K562 (cell line): ENCODE data around the gene TMEM135. TPM values are rescaled to one million over a fixed set of nuclear protein-coding genes. Genes with fewer than 3 reads are reported as not detected.
A peak's percentile ranks its signal among the peaks of the same experiment; 100 is the strongest.

Experiments used
- CEBPB ChIP-seq: fragments of 450-650 bp; IDR thresholded peaks from 2 replicates; pipeline ENCODE4 v1.6.1; 2016; ENCODE audit warnings: missing genetic modification characterization, missing compliant biosample characterization
- CEBPG ChIP-seq, 3 experiments: fragments of 200-800 bp in 1 of 3; sonication (Bioruptor generic) in 1 of 3; sonication (generic) in 1 of 3; formaldehyde crosslinking in 1 of 3; IDR thresholded peaks in 2 of 3; conservative IDR thresholded peaks in 1 of 3; 2 replicates each; pipeline versions ENCODE4 v1.6.1 to v1.8.0; 2016 to 2022; ENCODE audit warnings: missing compliant biosample characterization in 2 of 3, missing genetic modification characterization in 2 of 3, mild to moderate bottlenecking in 1 of 3, missing genetic modification reagents in 1 of 3
- FOXM1 ChIP-seq, 2 experiments: fragments of 450-650 bp in 1 of 2; sonication (generic) in 1 of 2; formaldehyde crosslinking in 1 of 2; IDR thresholded peaks; 2 replicates each; pipeline versions ENCODE4 v1.6.1 to v1.9.0; 2017 to 2022; ENCODE audit warnings: low read depth in 2 of 2, mild to moderate bottlenecking in 2 of 2, missing genetic modification reagents in 1 of 2, moderate library complexity in 1 of 2
- HINFP ChIP-seq: fragments of 450-650 bp; conservative IDR thresholded peaks from 2 replicates; pipeline ENCODE4 v1.6.1; 2016; ENCODE audit warnings: missing genetic modification characterization, low read depth, mild to moderate bottlenecking, control low read depth, missing compliant biosample characterization
- KLF13 ChIP-seq: fragments of 450-650 bp; IDR thresholded peaks from 2 replicates; pipeline ENCODE4 v1.6.1; 2016; ENCODE audit warnings: missing genetic modification characterization, low read depth, mild to moderate bottlenecking, missing compliant biosample characterization, moderate library complexity, borderline replicate concordance
- RAD51 ChIP-seq: fragments of 450-650 bp; IDR thresholded peaks from 2 replicates; pipeline ENCODE4 v1.7.1; 2016; ENCODE audit warnings: low read depth, mild to moderate bottlenecking, borderline replicate concordance
- REST ChIP-seq, 2 experiments: fragments of 450-650 bp; formaldehyde crosslinking in 1 of 2; IDR thresholded peaks; 2 replicates each; pipeline versions ENCODE4 v1.4.0 to v1.6.1; 2014 to 2020; ENCODE audit warnings: mild to moderate bottlenecking in 2 of 2, borderline replicate concordance in 1 of 2, low read depth in 1 of 2
- SMC3 ChIP-seq: conservative IDR thresholded peaks from 2 replicates; pipeline ENCODE4 v1.6.1; 2011; ENCODE audit warnings: low read depth, low read length, improper control_type of control experiment; ENCODE audit not compliant: insufficient read depth
- polyA plus RNA-seq, 8 experiments: library from polyadenylated mRNA; depleted of rRNA in 4 of 8; stranded (reverse) in 5 of 8; unstranded in 3 of 8; fragments of >200 nt; fragmentation: Nextera tagmentation in 2 of 8; fragmentation: Illumina TruSeq in 1 of 8; extraction: Ambion mirVana in 2 of 8; extraction: Trizol in 1 of 8; gene quantifications; 2 replicates each; pipeline versions ENCODE4 v1.2.1 to v1.2.3, GENCODE V29; 2011 to 2014; ENCODE audit warnings: inconsistent platforms in 1 of 8, missing spikeins in 1 of 8
- total RNA-seq, 7 experiments: library from RNA; depleted of rRNA in 6 of 7; stranded (reverse); fragments of >200 nt in 6 of 7; fragmentation: Illumina TruSeq in 2 of 7; extraction: Trizol in 2 of 7; gene quantifications; 2 replicates each; pipeline versions ENCODE4 v1.2.1 to v1.2.3, GENCODE V29; 2011 to 2021; ENCODE audit warnings: low replicate concordance in 1 of 7
- TF ChIP-seq, protein P1 (sequence below): fragments of 450-650 bp; formaldehyde crosslinking; IDR thresholded peaks from 2 replicates; pipeline ENCODE4 v1.4.0; 2020; ENCODE audit warnings: mild to moderate bottlenecking
- TF ChIP-seq, protein P2 (sequence below): fragments of 250-450 bp; sonication (Bioruptor Pico); IDR thresholded peaks from 2 replicates; pipeline ENCODE4 v1.8.0; 2022; ENCODE audit warnings: moderate library complexity, mild to moderate bottlenecking, inconsistent platforms
- TF ChIP-seq, protein P3 (sequence below): IDR thresholded peaks from 2 replicates; pipeline ENCODE4 v1.6.1; 2012; ENCODE audit warnings: low read depth, low read length, improper control_type of control experiment, borderline replicate concordance

Gene TMEM135
- total and polyA plus RNA-seq, 9 of the 15 experiments (the other 6 are each of a cell fraction or from before 2014, with no cell fraction given): 17.3 to 53.6 (median 24.9) TPM

DNA sequence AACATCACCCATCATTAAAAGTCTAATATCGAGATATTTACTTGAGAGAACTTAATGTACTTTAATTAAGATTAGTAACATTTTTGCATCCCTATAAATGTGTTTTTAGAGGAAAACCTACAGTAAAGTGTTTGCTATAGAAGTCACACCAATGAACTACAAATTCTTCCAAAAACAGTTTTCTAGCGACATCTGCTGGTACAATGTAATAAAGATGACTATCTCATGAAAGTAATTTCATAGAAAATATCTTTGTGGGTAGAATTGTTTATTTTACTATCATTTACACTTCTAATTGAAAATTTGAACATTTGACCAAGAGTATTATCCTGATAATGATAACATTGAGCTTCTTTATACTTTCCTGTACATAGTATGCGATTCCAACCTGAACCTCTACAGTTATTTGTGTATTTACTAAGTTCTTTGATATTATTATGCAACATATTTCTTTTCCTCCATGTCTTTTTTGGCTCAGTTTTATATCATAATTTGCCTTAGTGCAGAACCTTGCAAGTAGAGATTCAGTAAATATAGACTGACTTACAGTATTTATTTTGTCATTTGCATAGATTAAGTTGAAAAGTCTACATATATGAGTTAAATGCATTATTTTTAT, 252.7 kb downstream of the TMEM135 start (continued):
- TF ChIP-seq, protein P1, sequence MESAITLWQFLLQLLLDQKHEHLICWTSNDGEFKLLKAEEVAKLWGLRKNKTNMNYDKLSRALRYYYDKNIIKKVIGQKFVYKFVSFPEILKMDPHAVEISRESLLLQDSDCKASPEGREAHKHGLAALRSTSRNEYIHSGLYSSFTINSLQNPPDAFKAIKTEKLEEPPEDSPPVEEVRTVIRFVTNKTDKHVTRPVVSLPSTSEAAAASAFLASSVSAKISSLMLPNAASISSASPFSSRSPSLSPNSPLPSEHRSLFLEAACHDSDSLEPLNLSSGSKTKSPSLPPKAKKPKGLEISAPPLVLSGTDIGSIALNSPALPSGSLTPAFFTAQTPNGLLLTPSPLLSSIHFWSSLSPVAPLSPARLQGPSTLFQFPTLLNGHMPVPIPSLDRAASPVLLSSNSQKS: no peak
- TF ChIP-seq FOXM1 (IDR thresholded peaks at IDR 0.05; ENCODE audit: low read depth) (no peak), FOXM1 (CRISPR knock-in tag; IDR thresholded peaks at IDR 0.05; ENCODE audit: low read depth) (no peak), RAD51 (no peak), HINFP (tag) (no peak), CEBPB (tag) (peak; percentile 52), SMC3 (peak; percentile 53; the same call in 1 of the 2 replicates), REST (IDR thresholded peaks at IDR 0.05; ENCODE audit: borderline replicate concordance) (peak; percentile 77; the same call in 1 of the 2 replicates), REST (CRISPR knock-in tag; IDR thresholded peaks at IDR 0.05; ENCODE audit: low read depth) (no peak), CEBPG (CRISPR knock-in tag; IDR thresholded peaks at IDR 0.05) (no peak), CEBPG (tag; conservative IDR thresholded peaks at IDR 0.05 in 1 of 2, IDR thresholded peaks at IDR 0.05 in 1 of 2) (peak; percentile 49 to 60; a peak in 2 of 4 replicates), KLF13 (tag) (no peak)
- TF ChIP-seq, protein P2, sequence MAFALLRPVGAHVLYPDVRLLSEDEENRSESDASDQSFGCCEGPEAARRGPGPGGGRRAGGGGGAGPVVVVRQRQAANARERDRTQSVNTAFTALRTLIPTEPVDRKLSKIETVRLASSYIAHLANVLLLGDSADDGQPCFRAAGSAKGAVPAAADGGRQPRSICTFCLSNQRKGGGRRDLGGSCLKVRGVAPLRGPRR (CRISPR knock-in tag): no peak
- TF ChIP-seq, protein P3, sequence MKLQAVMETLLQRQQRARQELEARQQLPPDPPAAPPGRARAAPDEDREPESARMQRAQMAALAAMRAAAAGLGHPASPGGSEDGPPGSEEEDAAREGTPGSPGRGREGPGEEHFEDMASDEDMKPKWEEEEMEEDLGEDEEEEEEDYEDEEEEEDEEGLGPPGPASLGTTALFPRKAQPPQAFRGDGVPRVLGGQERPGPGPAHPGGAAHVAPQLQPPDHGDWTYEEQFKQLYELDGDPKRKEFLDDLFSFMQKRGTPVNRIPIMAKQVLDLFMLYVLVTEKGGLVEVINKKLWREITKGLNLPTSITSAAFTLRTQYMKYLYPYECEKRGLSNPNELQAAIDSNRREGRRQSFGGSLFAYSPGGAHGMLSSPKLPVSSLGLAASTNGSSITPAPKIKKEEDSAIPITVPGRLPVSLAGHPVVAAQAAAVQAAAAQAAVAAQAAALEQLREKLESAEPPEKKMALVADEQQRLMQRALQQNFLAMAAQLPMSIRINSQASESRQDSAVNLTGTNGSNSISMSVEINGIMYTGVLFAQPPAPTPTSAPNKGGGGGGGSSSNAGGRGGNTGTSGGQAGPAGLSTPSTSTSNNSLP: peak; percentile 84; the same call in 1 of the 2 replicates
